ENCODE results near the gene RNU6-8.

Gene RNU6-8

GRCh38 chr14:32166924-32167323, 36.1 kb downstream of the RNU6-8 start:
- Histone ChIP-seq H3K4me1 (ENCODE audit: control insufficient read depth, insufficient read depth, low read length) (no peaks in the 10 kb centered on the region), H3K4me3 (ENCODE audit: low read depth, low read length) (no peak overlapping the region), H3K36me3 (ENCODE audit: control insufficient read depth in 2 of 2, insufficient read depth in 1 of 2, low read length in 2 of 2) (no peaks in the 10 kb centered on the region), H3K27ac (ENCODE audit: extremely low read depth, low read depth, low read length) (no peak overlapping the region), H3K9me3 (ENCODE audit: control insufficient read depth, insufficient read depth, low read depth, low read length) (no peaks in the 10 kb centered on the region)
- TF ChIP-seq ZNF677 (tag by site-specific recombination; IDR thresholded peaks at IDR 0.05) (no peak), PBX3 (CRISPR knock-in tag; IDR thresholded peaks at IDR 0.05) (no peak), PRDM4 (tag by site-specific recombination; IDR thresholded peaks at IDR 0.05) (no peak), ZNF555 (tag by site-specific recombination; conservative IDR thresholded peaks at IDR 0.05) (no peak), SP3 (tag by site-specific recombination; IDR thresholded peaks at IDR 0.05) (no peak), EGR2 (tag by site-specific recombination; IDR thresholded peaks at IDR 0.05; ENCODE audit: low read depth) (no peak), SCRT1 (tag by site-specific recombination; IDR thresholded peaks at IDR 0.05; ENCODE audit: borderline replicate concordance) (no peak), ZNF501 (tag by site-specific recombination; IDR thresholded peaks at IDR 0.05) (no peak), ZNF521 (tag by site-specific recombination; IDR thresholded peaks at IDR 0.05) (no peak), SP7 (tag by site-specific recombination; IDR thresholded peaks at IDR 0.05) (no peak), ZBTB7A (tag by site-specific recombination; IDR thresholded peaks at IDR 0.05; ENCODE audit: low read depth) (no peak)
- CTCF ChIA-PET: no interaction called here
- POLR2A ChIA-PET: no interaction called here

GRCh38 chr14:32166029-32166428, 37.0 kb downstream of the RNU6-8 start:
- Histone ChIP-seq H3K4me3 (ENCODE audit: low read depth, low read length) (no peak overlapping the region), H3K9me3 (ENCODE audit: control insufficient read depth, insufficient read depth, low read depth, low read length) (no peaks in the 10 kb centered on the region), H3K27ac (ENCODE audit: extremely low read depth, low read depth, low read length) (no peak overlapping the region), H3K4me1 (ENCODE audit: control insufficient read depth, insufficient read depth, low read length) (no peaks in the 10 kb centered on the region), H3K36me3 (ENCODE audit: control insufficient read depth in 2 of 2, insufficient read depth in 1 of 2, low read length in 2 of 2) (no peaks in the 10 kb centered on the region)
- ChIA-PET POLR2A (no interaction called here), CTCF (no interaction called here)
- TF ChIP-seq ZNF843 (tag by site-specific recombination; IDR thresholded peaks at IDR 0.05): no peak
- no peak for TF ChIP-seq ZNF654 (tag by site-specific recombination; IDR thresholded peaks at IDR 0.05; ENCODE audit: low read depth)
- no peak for TF ChIP-seq ELK4 (IDR thresholded peaks at IDR 0.05; ENCODE audit: borderline replicate concordance, low read depth, low read length)
- no peak for TF ChIP-seq TSHZ1 (tag by site-specific recombination; IDR thresholded peaks at IDR 0.05; ENCODE audit: borderline replicate concordance)
- no peak for TF ChIP-seq ZNF114 (tag by site-specific recombination; IDR thresholded peaks at IDR 0.05)
- TF ChIP-seq ZBTB1 (tag by site-specific recombination; IDR thresholded peaks at IDR 0.05): no peak
- TF ChIP-seq ZNF776 (tag by site-specific recombination; IDR thresholded peaks at IDR 0.05; ENCODE audit: borderline replicate concordance): no peak
- no peak for TF ChIP-seq ZNF544 (tag by site-specific recombination; IDR thresholded peaks at IDR 0.05)
- no peak for TF ChIP-seq ZNF639 (tag by site-specific recombination; IDR thresholded peaks at IDR 0.05)
- TF ChIP-seq ZSCAN30 (tag by site-specific recombination; IDR thresholded peaks at IDR 0.05): no peak
- TF ChIP-seq ZNF18 (tag by site-specific recombination; IDR thresholded peaks at IDR 0.05): no peak
- TF ChIP-seq ZNF585B (tag by site-specific recombination; IDR thresholded peaks at IDR 0.05): no peak

Data from HEK293 (cell line).